Body of pancreas (tissue), 4 donors: Measurements from ENCODE around the gene PARP2. TPM values are rescaled to one million over a fixed set of nuclear protein-coding genes. Genes with fewer than 3 reads are reported as not detected.

Experiments
- ATAC-seq: fragments of 150-250 bp; one replicate; pipeline ENCODE4 v1.9.1; 2016
- DNase-seq, 4 donors: peaks; one replicate each; pipeline ENCODE4 v3.0.0-alpha.2; 2019
- H3K27ac ChIP-seq, 4 donors: fragments of 200-600 bp; sonication (generic); 1 replicate in 3 of 4; 2 replicates in 1 of 4; pipeline versions ENCODE4 v1.5.1 to v1.6.1; 2016 to 2019; ENCODE audit warnings: mild to moderate bottlenecking in 1 of 4, mixed read lengths in 1 of 4, moderate library complexity in 1 of 4
- H3K27me3 ChIP-seq, 2 donors: fragments of 200-600 bp; sonication (generic); one replicate each; pipeline ENCODE4 v1.6.0; 2016; ENCODE audit warnings: mild to moderate bottlenecking in 1 of 2
- H3K36me3 ChIP-seq, 2 donors: fragments of 200-600 bp; sonication (generic); replicated peaks in 1 of 2; 2 replicates each; pipeline ENCODE4 v1.5.1; 2016; ENCODE audit warnings: low read depth in 2 of 2; ENCODE audit not compliant: insufficient read depth in 1 of 2
- H3K4me1 ChIP-seq: fragments of 200-600 bp; sonication (generic); one replicate; pipeline ENCODE4 v1.6.0; 2016
- H3K4me3 ChIP-seq, 2 donors: fragments of 200-600 bp; sonication (generic); 1 replicate in 1 of 2; 2 replicates in 1 of 2; pipeline ENCODE4 v1.5.1; 2016 to 2019
- H3K9me3 ChIP-seq, 3 donors: fragments of 200-600 bp; sonication (generic); 1 replicate in 2 of 3; 2 replicates in 1 of 3; pipeline ENCODE4 v1.5.1; 2016
- POLR2A ChIP-seq, 3 donors: fragments of 450-650 bp; IDR thresholded peaks; one replicate each; pipeline ENCODE4 v1.6.1; 2016; ENCODE audit warnings: antibody characterized with exemption in 3 of 3, mild to moderate bottlenecking in 2 of 3
- WGBS, 2 donors: methylation state at CpG; one replicate each; pipeline ENCODE4 v1.1.5; 2017; 5-methylcytosine and 5-hydroxymethylcytosine counted together
- intact Hi-C: fragments of 100-400 bp; cut with DNase I; formaldehyde crosslinking; loops from one replicate; pipeline ENCODE4 v1.15.1; 2023
- total RNA-seq, 2 donors: library from RNA; depleted of rRNA; stranded (reverse); fragments of >200 nt; gene quantifications; one replicate each; pipeline ENCODE4 v1.1.0, GENCODE V29; 2016
- TF ChIP-seq, protein P1 (sequence below), 7 experiments: fragments of 450-650 bp in 4 of 7; fragments of 200-600 bp in 3 of 7; sonication (generic) in 3 of 7; IDR thresholded peaks; one replicate each; pipeline ENCODE4 v1.5.1; 2016 to 2019; ENCODE audit warnings: antibody characterized with exemption in 7 of 7

PARP2 gene
- total RNA-seq, 2 donors from 2014 or later = 5.6 to 11.7 TPM

DNA sequence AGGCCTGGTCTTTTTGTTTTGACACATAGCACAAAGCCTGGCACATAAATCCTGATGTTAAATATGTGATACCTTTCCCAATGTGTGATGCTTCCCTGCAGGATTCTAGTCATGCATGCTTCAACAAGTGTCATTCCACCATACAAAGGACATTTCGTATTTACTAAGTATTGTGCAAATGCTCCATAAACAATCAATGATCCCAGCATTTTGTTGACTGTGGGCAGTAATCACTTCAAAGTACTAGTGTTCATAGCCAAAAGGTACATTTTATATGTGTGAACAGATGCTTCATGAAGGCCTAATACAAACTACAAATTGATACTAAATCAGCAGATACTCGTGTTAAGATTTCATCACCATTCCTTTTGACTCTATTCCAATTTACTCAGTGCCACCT, 14.7 kb upstream of the PARP2 start:
- Histone ChIP-seq H3K36me3 (peaks cover 0 to 7% of the 10 kb centered on the region in 2 donors), H3K27me3 (no peaks in the 10 kb centered on the region), H3K4me3 (no peak overlapping the region), H3K4me1 (peaks cover 20% of the 10 kb centered on the region), H3K27ac (no peak overlapping the region), H3K9me3 (peaks cover 0 to 3% (median 0%) of the 10 kb centered on the region in 3 donors)
- ATAC-seq (no peak), DNase-seq (no peak)
- intact Hi-C loops = no loop called here
- 40 to 49% methylated on average over 2 of the region's 2 CpGs for WGBS, 2 donors
- no peak for TF ChIP-seq POLR2A (IDR thresholded peaks at IDR 0.05)
- TF ChIP-seq, protein P1, sequence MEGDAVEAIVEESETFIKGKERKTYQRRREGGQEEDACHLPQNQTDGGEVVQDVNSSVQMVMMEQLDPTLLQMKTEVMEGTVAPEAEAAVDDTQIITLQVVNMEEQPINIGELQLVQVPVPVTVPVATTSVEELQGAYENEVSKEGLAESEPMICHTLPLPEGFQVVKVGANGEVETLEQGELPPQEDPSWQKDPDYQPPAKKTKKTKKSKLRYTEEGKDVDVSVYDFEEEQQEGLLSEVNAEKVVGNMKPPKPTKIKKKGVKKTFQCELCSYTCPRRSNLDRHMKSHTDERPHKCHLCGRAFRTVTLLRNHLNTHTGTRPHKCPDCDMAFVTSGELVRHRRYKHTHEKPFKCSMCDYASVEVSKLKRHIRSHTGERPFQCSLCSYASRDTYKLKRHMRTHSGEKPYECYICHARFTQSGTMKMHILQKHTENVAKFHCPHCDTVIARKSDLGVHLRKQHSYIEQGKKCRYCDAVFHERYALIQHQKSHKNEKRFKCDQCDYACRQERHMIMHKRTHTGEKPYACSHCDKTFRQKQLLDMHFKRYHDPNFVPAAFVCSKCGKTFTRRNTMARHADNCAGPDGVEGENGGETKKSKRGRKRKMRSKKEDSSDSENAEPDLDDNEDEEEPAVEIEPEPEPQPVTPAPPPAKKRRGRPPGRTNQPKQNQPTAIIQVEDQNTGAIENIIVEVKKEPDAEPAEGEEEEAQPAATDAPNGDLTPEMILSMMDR (IDR thresholded peaks at IDR 0.05) = no peak

DNA sequence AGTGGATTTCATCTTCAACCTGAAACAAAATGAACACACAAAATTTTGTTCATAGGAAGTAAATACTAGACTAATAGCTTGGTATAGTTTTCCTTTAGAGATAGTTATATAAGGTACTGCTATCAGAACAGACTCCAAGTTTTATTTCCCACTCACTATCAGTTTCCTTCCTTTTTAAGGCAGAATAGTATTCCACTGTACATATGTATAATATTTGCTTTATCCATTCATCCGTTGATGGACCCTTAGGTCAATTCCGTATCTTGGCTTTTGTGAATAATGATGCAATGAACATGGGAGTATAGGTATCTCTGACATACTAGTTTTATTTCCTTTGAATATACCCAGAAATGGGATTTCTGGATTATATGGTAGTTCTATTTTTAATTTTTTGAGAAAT, 14.1 kb upstream of the PARP2 start:
- ATAC-seq = no peak
- DNase-seq = no peak
- no peaks in the 10 kb centered on the region for H3K27me3 ChIP-seq
- no peak overlapping the region for H3K4me3 ChIP-seq
- peaks cover 0 to 7% of the 10 kb centered on the region in 2 donors for H3K36me3 ChIP-seq
- peaks cover 0 to 3% (median 0%) of the 10 kb centered on the region in 3 donors for H3K9me3 ChIP-seq
- TF ChIP-seq POLR2A (IDR thresholded peaks at IDR 0.05) = no peak
- TF ChIP-seq, protein P1 (IDR thresholded peaks at IDR 0.05) = no peak
- no peak overlapping the region for H3K27ac ChIP-seq
- intact Hi-C loops = no loop called here
- H3K4me1 ChIP-seq = peaks cover 25% of the 10 kb centered on the region
- WGBS, 2 donors = 74 to 93% methylated on average over 2 of the region's 2 CpGs

DNA sequence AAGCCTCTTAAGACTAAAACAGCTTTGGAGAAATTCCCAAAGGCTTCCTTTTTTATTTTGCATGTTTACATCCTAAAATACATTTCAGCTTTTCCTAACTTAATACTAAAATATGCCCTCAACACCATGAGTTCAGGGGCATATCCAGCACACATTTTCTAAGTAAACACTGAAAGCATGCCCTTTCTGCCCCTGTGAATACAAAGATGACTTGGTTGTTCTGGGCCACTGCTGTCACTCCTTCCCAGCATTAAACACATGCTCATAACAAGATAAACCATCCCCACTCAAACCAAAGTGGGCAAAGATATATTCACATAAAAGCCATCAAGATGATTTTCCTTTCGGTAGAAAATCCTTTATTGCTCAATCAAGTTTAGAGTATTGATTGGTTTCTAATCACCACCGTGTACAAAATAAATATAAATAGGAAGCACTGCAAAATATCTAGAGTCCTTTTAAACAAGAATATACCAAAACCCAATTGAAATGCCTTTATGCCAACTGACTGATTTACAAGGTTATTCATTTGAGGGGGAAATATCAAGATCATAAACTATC, 12.3 kb upstream of the PARP2 start:
- Histone ChIP-seq H3K27me3 (no peaks in the 10 kb centered on the region), H3K4me3 (no peak overlapping the region), H3K27ac (no peak overlapping the region), H3K36me3 (peaks cover 0 to 2% of the 10 kb centered on the region in 2 donors), H3K4me1 (peaks cover 25% of the 10 kb centered on the region), H3K9me3 (peaks cover 0 to 3% (median 0%) of the 10 kb centered on the region in 3 donors)
- ATAC-seq (no peak), DNase-seq (no peak)
- intact Hi-C loops = no loop called here
- 10 to 22% methylated on average over 2 of the region's 2 CpGs for WGBS, 2 donors
- TF ChIP-seq POLR2A (IDR thresholded peaks at IDR 0.05) = no peak
- TF ChIP-seq, protein P1 (IDR thresholded peaks at IDR 0.05) = no peak

DNA sequence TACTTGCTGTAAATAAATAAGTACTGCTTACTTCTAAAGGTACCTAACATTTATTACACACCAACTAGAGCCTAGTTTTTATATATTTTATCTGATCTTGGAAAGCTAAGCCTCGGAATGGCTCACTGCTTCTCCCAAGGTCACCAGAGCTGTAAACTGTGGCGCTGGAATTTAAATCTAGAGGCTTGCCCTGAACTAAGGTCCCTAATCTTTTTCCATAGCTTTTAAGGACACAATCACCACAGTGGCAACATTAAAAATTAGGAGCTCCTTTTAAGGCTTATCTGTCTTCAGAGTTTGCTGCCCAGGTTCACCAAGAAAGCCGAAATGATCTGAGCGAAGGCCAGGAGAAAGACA, 11.0 kb upstream of the PARP2 start:
- peaks cover 21% of the 10 kb centered on the region for H3K4me1 ChIP-seq
- peak overlapping the region; percentile 85 to 95 (median 88) for H3K27ac ChIP-seq
- TF ChIP-seq POLR2A (IDR thresholded peaks at IDR 0.05) = no peak
- TF ChIP-seq, protein P1 (IDR thresholded peaks at IDR 0.05) = no peak
- H3K9me3 ChIP-seq = no peaks in the 10 kb centered on the region
- 3 to 5% methylated on average over 4 of the region's 4 CpGs for WGBS, 2 donors
- peak in 3 of 4 donors; percentile 34 to 45 (median 39) for DNase-seq
- intact Hi-C loops = no loop called here
- no peaks in the 10 kb centered on the region for H3K36me3 ChIP-seq
- peak; percentile 63 for ATAC-seq
- peak overlapping the region; percentile 14 to 38 for H3K4me3 ChIP-seq
- no peaks in the 10 kb centered on the region for H3K27me3 ChIP-seq
